Embryonic facial prominence (tissue), 1 donor: Measurements from ENCODE around the gene ZBTB47.

ENCODE experiments used
- DNase-seq: peaks from one replicate; pipeline ENCODE4 v3.0.0-alpha.2; 2016; ENCODE audit errors: extremely low spot score

The ZBTB47 gene

GRCh38 chr3:42653560-42654330 lies at the start of gene ZBTB47:
ZBTB47 (plus strand) TSS chr3:42653697; CDS start chr3:42658356, 4,659 bp downstream.
- no peak for DNase-seq

DNA sequence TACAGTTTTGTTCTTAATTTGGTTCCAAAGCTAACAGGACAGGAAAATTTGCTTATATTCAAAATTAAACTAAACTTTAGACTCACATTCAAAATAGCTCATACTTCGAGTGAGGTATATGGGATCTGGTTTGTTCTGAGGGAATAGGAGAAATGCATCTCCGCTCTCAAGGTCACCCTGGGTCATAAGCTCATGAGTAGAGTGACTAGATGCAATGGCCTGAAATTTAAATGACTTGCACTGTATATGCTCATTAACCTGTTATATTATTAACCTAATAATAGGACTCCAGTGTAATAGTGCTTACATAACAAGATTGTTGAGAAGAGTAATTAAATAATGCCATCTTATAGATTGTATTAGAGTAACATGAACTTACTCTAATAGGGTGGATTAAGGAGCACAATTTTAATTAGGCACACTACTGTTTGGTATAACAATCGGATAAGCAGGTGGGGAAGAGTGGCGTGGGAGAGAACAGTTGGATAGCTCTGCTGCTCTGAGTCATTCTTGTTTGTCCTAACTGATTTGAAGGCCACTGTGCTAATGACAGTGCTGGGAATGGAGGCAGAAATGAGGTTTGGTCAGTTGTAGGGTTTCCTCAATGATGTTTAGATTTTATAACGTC lies 47.8 kb upstream of the ZBTB47 start:
- DNase-seq: no peak

DNA sequence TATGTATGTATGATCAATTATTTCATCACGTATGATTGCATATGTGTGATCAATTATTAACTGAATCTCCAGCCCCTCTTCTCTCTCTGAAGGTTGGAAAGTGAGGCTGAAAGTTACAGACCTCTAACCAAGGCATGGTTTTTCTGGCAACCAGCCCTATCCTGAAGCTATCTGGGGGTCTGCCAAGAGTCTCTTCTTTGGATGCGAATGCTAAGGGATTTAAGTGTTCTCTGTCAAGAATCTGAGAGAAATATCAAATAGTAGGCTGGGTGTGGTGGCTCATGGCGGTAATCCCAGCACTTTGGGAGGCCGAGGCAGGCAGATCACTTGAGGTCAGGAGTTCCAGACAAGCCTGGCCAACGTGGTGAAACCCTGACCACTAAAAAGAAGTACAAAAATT lies 44.9 kb upstream of the ZBTB47 start:
- DNase-seq: no peak

GRCh38 chr3:42610976-42611375 lies 42.5 kb upstream of the ZBTB47 start:
- no peak for DNase-seq

GRCh38 chr3:42612217-42612616 lies 41.3 kb upstream of the ZBTB47 start:
- no peak for DNase-seq

GRCh38 chr3:42612928-42613327 lies 40.6 kb upstream of the ZBTB47 start:
- DNase-seq: no peak

GRCh38 chr3:42613462-42613861 lies 40.0 kb upstream of the ZBTB47 start:
- no peak for DNase-seq

DNA sequence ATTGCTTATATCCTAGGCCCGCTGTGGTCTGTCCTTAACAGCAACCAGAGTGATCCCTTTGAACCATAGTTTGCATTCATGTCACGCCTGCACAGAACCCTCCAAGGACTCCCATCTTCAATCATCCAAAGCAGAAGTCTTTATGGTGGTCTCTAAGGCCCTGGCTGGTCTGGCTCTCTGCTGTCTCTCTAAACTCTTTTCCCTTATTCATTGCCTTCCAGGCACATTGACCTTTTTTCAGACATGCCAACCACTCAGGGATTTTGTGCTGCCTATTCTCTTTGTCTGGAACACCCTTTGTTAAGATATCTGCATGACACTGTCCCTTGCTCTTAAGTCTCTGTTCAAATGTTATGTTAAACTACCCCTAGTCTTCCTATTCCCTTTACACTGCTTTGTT lies 21.9 kb upstream of the ZBTB47 start:
- no peak for DNase-seq

GRCh38 chr3:42632146-42632545 lies 21.4 kb upstream of the ZBTB47 start:
- DNase-seq: no peak

DNA sequence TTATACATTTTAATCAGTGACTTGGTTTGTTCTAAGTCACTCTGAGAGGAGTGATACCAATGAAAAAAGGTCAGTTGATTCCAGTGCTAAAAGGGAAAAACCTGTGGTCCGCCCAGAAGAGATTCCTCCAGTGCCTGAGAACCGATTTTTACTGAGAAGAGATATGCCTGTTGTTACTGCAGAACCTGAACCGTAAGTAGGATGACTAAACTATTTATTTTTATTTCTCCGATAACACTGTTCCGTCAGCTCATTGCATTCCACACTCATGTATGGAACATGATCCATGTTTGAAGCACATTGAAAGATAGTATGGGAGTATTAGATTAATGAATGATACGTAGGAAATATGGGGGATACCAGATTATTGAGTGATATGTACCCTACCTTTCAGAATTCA lies 20.0 kb upstream of the ZBTB47 start:
- DNase-seq: no peak

DNA sequence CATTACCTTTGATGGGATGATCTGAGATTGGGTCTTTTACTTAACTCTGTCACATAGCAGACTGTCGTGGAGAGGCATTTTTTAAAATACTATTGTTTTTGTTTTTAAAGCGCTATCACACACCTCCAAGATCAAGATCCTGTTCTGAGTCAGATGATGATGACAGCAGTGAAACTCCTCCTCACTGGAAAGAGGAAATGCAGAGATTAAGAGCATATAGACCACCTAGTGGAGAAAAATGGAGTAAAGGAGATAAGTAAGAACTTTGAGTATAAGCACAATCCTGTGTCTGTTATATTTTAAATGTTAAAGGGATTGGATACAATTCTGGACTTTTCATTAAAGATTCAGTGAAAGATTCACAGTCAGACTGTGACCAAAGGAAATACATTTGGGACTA lies 18.4 kb upstream of the ZBTB47 start:
- DNase-seq: no peak

DNA sequence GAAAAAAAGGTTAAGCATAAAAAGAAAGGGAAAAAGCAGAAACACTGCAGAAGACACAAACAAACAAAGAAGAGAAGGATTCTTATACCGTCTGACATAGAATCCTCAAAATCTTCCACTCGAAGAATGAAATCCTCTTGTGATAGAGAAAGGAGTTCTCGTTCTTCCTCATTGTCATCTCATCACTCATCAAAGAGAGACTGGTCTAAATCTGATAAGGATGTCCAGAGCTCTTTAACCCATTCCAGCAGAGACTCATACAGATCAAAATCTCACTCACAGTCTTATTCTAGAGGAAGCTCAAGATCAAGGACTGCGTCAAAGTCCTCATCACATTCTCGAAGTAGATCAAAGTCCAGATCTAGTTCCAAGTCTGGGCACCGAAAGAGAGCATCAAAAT lies 16.5 kb upstream of the ZBTB47 start:
- no peak for DNase-seq

DNA sequence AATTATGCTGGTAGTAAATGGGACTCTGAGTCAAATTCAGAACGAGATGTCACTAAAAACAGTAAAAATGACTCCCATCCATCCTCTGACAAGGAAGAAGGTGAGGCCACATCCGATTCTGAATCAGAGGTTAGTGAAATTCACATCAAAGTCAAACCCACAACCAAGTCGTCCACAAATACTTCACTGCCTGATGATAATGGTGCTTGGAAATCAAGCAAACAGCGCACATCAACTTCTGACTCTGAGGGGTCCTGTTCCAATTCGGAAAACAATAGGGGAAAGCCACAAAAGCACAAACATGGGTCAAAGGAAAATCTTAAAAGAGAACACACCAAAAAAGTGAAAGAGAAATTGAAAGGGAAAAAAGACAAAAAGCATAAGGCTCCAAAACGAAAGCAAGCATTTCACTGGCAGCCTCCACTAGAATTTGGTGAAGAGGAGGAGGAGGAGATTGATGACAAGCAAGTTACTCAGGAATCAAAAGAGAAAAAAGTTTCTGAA lies 15.1 kb upstream of the ZBTB47 start:
- no peak for DNase-seq

DNA sequence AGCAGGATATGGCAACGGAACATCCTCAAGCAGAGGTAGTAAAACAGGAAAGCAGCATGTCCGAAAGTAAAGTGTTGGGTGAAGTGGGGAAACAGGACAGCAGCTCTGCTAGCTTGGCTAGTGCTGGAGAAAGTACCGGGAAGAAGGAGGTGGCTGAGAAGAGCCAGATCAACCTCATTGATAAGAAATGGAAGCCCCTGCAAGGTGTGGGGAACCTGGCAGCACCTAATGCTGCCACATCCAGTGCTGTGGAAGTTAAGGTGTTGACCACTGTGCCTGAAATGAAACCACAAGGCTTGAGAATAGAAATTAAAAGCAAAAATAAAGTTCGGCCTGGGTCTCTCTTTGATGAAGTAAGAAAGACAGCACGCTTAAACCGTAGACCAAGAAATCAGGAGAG lies 14.3 kb upstream of the ZBTB47 start:
- DNase-seq: no peak

GRCh38 chr3:42640129-42640528 lies 13.4 kb upstream of the ZBTB47 start:
- no peak for DNase-seq

- DNase-seq: no peak
Observed at GRCh38 chr3:42640771-42641370, 12.6 kb upstream of the ZBTB47 start.

- no peak for DNase-seq
Observed at GRCh38 chr3:42647821-42648459, 5.6 kb upstream of the ZBTB47 start.

DNA sequence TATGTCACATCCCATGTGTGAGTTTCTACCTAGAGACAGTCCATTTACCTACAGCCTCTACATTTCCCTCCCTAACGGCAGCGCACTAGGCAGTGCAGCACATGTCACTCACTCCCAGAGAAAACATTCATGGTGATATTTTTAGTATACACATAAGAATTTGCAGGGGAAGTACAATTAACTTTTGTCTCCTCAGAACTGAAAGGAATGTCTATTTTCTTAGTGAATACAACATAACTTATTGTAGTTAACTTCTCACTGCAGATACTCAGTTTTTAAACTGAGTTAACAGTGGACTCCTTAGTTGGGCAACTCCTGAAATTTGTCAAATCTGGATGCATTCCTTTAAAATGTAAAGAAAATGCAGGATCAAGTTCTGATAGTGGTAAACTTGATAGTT lies 4.5 kb upstream of the ZBTB47 start:
- DNase-seq: no peak

DNA sequence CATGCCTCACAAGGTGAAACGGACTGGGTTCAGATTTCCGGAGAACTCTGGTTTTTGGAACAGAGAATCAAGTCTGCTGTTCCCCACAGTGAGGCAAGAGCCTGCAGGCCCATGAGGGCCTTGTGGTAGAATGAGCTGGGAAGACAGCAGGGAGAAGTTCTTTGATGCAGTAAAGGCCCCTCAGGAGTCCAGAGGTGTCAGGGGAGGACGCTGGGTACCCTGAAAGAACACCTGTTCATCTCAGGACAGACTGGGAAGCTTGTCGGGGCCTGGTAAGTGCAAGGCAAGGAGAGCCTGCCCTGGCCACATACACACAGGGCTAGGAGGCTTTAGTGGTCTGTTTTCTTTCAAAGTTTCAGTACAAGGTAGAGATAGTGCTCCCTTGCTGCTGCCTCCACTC lies 3.7 kb upstream of the ZBTB47 start:
- DNase-seq: no peak

DNA sequence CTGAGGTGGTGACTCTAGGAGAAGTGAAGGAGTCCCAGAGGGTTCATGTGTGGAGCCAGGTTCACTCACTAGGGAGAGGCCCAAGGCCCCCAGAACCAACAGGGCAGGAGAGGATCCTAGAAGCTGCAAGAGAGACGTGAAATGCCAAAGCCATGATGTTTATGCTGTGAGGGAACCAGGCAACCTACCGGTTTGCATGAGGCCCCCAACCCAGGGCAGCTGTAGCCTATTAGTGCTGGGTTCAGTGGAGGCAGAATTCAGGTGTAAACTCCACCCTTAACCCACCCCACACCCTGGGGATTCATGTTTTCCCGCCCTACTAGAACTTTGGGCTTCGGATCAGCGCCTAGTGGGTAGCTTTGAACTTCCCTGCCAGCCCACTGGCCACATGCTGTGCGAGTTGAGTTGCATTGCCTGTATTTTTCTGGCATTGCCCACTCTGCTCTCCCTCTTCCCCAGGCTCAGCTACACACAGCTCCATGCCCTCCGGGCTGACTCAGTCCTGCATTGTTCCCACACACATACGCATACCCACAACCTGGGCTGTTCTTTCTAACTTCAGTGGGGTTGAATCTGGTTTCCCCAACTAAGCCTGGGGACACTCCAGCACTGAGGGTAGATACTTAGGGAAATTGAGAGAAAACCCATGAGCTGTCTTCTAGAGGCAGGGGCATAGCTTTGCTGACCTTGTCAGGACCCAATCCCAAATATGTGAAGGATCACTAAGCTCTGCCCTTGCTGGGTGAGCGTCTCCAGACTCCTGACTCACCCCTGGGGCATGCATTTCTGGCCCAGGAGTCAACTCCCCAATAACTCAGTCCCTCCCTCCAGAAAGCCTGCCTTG lies 2.0 kb upstream of the ZBTB47 start:
- DNase-seq: no peak

- no peak for DNase-seq
Observed at GRCh38 chr3:42652251-42652610, 1.3 kb upstream of the ZBTB47 start.
